ENCODE measurements around the gene RAP2B. TPM values are rescaled to one million over a fixed set of nuclear protein-coding genes. Genes with fewer than 3 reads are reported as not detected.

RAP2B gene
- total and polyA plus RNA-seq, 4 donors: 1.3 to 7.8 (median 3.2) TPM

DNA sequence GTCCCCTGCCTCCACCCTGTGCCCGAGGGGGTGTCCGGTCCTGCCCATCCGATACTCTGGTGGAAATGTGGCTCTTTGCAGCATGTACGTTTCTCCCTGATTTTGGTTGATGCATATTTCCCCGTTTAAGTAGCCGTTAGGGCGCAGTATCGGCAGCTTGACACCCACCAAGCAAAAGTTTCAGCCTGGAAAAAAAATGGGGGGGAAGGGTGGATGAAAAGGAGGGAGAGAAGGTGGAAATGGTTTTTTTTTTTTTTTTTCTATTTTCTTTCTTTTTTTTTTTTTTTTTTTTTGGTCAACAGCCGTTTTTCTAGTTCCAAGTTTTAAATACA lies 1.3 kb downstream of the RAP2B start:
- H3K27me3 ChIP-seq (ENCODE audit: control insufficient read depth in 4 of 4, insufficient read depth in 4 of 4, low read length in 3 of 4): no peaks in the 10 kb centered on the region
- peak overlapping the region; percentile 87 to 99 for H3K27ac ChIP-seq (ENCODE audit: low read depth in 1 of 2, low read length in 2 of 2)
- H3K36me3 ChIP-seq (ENCODE audit: control insufficient read depth in 4 of 4, insufficient read depth in 3 of 4, low read depth in 1 of 4, low read length in 3 of 4): no peaks in the 10 kb centered on the region
- TF ChIP-seq RAD21 (IDR thresholded peaks at IDR 0.05) (no peak), FOXA1 (IDR thresholded peaks at IDR 0.05) (no peak), HNF4G (IDR thresholded peaks at IDR 0.05) (no peak), FOXA2 (IDR thresholded peaks at IDR 0.05) (no peak), NR2F2 (IDR thresholded peaks at IDR 0.05) (no peak), YY1 (IDR thresholded peaks at IDR 0.05) (no peak), SP1 (IDR thresholded peaks at IDR 0.05) (no peak), JUND (IDR thresholded peaks at IDR 0.05) (no peak), HNF4A (conservative IDR thresholded peaks at IDR 0.05) (no peak), RXRA (IDR thresholded peaks at IDR 0.05) (no peak), GABPA (IDR thresholded peaks at IDR 0.05 in 1 of 2, conservative IDR thresholded peaks at IDR 0.05 in 1 of 2) (no peak), TAF1 (conservative IDR thresholded peaks at IDR 0.05) (no peak)
- TF ChIP-seq, protein P1, sequence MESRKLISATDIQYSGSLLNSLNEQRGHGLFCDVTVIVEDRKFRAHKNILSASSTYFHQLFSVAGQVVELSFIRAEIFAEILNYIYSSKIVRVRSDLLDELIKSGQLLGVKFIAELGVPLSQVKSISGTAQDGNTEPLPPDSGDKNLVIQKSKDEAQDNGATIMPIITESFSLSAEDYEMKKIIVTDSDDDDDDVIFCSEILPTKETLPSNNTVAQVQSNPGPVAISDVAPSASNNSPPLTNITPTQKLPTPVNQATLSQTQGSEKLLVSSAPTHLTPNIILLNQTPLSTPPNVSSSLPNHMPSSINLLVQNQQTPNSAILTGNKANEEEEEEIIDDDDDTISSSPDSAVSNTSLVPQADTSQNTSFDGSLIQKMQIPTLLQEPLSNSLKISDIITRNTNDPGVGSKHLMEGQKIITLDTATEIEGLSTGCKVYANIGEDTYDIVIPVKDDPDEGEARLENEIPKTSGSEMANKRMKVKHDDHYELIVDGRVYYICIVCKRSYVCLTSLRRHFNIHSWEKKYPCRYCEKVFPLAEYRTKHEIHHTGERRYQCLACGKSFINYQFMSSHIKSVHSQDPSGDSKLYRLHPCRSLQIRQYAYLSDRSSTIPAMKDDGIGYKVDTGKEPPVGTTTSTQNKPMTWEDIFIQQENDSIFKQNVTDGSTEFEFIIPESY (IDR thresholded peaks at IDR 0.05): no peak
- TF ChIP-seq, protein P2, sequence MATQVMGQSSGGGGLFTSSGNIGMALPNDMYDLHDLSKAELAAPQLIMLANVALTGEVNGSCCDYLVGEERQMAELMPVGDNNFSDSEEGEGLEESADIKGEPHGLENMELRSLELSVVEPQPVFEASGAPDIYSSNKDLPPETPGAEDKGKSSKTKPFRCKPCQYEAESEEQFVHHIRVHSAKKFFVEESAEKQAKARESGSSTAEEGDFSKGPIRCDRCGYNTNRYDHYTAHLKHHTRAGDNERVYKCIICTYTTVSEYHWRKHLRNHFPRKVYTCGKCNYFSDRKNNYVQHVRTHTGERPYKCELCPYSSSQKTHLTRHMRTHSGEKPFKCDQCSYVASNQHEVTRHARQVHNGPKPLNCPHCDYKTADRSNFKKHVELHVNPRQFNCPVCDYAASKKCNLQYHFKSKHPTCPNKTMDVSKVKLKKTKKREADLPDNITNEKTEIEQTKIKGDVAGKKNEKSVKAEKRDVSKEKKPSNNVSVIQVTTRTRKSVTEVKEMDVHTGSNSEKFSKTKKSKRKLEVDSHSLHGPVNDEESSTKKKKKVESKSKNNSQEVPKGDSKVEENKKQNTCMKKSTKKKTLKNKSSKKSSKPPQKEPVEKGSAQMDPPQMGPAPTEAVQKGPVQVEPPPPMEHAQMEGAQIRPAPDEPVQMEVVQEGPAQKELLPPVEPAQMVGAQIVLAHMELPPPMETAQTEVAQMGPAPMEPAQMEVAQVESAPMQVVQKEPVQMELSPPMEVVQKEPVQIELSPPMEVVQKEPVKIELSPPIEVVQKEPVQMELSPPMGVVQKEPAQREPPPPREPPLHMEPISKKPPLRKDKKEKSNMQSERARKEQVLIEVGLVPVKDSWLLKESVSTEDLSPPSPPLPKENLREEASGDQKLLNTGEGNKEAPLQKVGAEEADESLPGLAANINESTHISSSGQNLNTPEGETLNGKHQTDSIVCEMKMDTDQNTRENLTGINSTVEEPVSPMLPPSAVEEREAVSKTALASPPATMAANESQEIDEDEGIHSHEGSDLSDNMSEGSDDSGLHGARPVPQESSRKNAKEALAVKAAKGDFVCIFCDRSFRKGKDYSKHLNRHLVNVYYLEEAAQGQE (IDR thresholded peaks at IDR 0.05): no peak
- TF ChIP-seq, protein P3, sequence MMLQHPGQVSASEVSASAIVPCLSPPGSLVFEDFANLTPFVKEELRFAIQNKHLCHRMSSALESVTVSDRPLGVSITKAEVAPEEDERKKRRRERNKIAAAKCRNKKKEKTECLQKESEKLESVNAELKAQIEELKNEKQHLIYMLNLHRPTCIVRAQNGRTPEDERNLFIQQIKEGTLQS (IDR thresholded peaks at IDR 0.05): no peak
- TF ChIP-seq, protein P4, sequence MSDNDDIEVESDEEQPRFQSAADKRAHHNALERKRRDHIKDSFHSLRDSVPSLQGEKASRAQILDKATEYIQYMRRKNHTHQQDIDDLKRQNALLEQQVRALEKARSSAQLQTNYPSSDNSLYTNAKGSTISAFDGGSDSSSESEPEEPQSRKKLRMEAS (IDR thresholded peaks at IDR 0.05): no peak
- TF ChIP-seq, protein P5, sequence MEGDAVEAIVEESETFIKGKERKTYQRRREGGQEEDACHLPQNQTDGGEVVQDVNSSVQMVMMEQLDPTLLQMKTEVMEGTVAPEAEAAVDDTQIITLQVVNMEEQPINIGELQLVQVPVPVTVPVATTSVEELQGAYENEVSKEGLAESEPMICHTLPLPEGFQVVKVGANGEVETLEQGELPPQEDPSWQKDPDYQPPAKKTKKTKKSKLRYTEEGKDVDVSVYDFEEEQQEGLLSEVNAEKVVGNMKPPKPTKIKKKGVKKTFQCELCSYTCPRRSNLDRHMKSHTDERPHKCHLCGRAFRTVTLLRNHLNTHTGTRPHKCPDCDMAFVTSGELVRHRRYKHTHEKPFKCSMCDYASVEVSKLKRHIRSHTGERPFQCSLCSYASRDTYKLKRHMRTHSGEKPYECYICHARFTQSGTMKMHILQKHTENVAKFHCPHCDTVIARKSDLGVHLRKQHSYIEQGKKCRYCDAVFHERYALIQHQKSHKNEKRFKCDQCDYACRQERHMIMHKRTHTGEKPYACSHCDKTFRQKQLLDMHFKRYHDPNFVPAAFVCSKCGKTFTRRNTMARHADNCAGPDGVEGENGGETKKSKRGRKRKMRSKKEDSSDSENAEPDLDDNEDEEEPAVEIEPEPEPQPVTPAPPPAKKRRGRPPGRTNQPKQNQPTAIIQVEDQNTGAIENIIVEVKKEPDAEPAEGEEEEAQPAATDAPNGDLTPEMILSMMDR (IDR thresholded peaks at IDR 0.05; ENCODE audit: low read depth, low read length, missing input control): no peak
- peaks cover 5 to 37% (median 20%) of the 10 kb centered on the region in 4 donors for H3K4me1 ChIP-seq (ENCODE audit: control insufficient read depth in 4 of 4, insufficient read depth in 4 of 4, low read length in 3 of 4)
- H3K9me3 ChIP-seq (ENCODE audit: control insufficient read depth in 4 of 4, low read length in 3 of 4): no peaks in the 10 kb centered on the region
- H3K4me3 ChIP-seq (ENCODE audit: low read depth in 1 of 3, low read length in 3 of 3): peak overlapping the region; percentile 86 to 98 (median 94)
- WGBS: 8% methylated on average over 9 of the region's 9 CpGs
- DNase-seq (ENCODE audit: low spot score): no peak
- peak overlapping the region in 1 of 2 donors; percentile 1 for H3K9ac ChIP-seq (ENCODE audit: low read depth in 1 of 2, low read length in 2 of 2)

All from liver (tissue), 9 donors.